Kidney tubule cell (primary cell): Measurements from ENCODE around the gene CNTNAP5.

Experiments used
- DNase-seq: peaks from one replicate; pipeline ENCODE4 v3.0.0-alpha.2; 2018; ENCODE audit warnings: low spot score

CNTNAP5 gene

DNA sequence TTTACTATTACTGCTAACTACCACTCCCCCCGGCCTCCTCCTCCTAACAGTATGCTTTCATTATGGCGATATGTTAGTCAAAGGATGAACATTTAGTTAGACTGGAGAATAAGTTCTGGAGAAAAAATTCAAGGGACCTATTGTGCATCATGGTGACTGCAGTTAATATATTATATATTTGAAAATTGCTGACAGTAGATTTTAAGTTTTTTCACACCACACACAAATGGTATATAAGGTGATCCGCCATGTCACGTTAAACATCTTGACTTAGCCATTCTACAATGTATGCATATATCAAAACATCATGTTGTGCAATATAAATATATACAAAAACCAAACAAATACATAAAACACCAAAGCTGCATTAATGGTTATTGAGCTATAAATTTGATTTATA, 873.7 kb downstream of the CNTNAP5 start:
- no peak for DNase-seq

DNA sequence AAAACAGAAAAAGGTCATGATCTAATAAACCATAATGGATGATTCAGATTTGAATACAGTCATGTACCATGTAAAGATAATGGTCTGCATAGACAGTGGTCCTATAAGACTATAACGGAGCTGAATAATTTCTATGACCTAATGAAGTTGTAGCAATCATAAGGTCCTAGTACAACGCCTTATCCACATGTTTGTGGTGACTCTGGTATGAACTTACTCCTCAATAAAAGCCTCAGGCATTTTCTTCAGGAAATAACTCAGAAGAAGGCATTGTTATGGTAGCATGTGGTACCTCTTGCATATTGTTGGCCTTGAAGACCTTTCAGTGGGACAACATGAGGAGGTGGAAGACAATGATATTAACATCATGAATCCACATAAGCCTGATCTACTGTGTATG, 883.3 kb downstream of the CNTNAP5 start:
- DNase-seq = peak; percentile 29

DNA sequence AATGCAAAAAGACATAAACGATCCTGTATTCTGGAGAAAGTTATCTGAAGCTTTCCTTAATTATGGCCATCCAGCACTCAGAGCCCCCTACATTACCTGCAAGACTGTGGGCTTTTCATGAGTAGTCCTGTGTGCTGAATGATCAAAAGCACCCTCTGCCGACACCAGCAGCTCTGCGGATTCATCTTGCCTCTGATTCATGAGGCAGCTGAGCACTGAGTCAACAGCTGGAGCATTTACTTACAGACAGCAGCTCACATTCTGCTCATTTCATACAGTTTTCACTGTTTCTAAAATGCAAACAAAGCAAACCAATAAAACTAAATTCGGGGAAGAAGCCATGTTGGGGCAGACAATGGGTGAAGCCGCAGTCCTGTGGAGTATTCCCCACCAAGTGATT, 886.5 kb downstream of the CNTNAP5 start:
- DNase-seq = peak; percentile 51

DNA sequence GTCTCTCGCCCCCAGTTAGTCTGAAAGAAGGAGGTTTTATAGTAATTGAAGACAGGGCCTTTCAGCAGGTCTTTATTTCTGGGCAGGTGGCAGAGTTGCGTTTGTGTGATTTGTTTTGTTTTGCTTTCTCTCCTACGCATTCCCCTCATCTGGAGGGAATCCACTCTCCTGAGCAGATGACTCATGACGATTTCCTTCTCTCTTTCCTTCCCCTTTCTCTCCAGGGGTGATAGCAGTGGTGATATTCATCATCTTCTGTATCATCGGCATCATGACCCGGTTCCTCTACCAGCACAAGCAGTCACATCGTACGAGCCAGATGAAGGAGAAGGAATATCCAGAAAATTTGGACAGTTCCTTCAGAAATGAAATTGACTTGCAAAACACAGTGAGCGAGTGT, 888.8 kb downstream of the CNTNAP5 start:
- peak; percentile 43 for DNase-seq

DNA sequence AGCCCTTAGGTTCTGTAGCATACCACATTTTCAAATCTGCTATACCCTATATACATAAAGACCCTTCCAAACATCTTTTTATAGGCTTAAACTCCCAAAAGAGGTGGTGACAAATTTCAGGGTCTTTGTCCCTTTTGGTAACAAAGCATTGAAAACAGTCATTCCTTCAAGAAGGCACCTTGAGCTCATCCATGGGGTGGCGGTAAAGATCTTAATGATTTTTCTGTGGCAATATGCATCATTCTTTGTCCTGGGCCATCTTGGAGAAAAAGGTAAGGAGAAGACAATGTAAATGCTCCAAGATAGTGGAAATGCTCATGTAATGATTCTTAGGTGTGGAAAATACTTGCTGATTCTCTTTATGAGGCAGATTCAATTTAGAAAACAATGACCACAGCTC, 890.5 kb downstream of the CNTNAP5 start:
- DNase-seq = no peak

DNA sequence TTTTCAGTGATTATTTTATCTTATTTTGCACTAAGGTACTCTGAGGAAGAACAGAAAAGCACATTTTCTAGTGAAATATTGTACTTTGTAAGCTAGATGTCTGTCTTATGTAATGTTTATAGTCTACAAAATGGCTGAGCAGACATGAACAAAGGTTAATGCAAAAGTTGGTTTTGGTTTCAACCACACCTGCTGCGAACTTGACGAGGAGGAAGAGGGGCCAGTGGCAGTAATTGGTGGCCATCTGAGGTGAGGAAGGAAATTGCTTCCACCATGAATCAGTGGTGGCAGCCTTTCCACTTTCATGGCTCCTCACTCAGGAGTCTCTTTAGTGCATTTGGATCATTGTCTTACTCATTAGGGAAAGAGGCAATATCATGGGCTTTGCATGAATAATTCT, 894.2 kb downstream of the CNTNAP5 start:
- DNase-seq = no peak

DNA sequence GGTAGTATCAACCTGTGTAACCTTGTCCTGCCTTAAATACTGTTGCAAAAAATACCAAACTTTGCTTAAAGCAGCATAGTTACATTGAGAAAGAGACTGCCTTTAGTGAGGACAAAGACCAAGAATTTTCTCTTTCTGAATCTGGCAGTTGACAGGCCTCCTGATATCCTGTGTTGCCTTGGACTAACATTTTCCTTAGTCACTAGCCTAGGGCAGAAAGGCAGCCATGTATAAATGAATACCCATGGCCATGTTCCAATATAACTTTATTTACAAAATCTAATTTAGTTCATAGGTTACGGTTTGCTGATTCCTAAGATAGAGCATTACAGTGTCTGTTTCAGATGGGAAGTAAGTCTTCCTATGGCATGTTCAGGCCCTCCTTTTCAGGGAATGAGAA, 895.4 kb downstream of the CNTNAP5 start:
- DNase-seq = no peak

DNA sequence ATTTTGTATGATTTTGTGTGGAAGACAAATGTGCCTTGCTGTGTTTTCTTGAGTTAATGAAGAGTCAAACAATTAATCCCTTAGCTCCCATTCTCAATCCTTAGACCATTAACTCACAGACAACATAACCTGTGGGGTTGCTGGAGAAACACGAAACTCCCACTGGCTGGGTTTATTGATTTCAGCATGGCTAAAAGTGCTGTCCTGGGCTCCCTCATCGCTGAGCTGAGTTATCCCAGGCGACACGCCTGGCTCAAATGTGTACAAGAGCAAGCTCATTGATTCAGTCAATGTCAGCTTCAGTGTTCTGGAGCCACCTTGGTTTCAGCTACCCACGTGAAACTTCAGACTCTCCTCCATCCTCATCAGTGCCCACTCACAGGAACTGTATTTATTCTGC, 896.1 kb downstream of the CNTNAP5 start:
- DNase-seq = no peak

DNA sequence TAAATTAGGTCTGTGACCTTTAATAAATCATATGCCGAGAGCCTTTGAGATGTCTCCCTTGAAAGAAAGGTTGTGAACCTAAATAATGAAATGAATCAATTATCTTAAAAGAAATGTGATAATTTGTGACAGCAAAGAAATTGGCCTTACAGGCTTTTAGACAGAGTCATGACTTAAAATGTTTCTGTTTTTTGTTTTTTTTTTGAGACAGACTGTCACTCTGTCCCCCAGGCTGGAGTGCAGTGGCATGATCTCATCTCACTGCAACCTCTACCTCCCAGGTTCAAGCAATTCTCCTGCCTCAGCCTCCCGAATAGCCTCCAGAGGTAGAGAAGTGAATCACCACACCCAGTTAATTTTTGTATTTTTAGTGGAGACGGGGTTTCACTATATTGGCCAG, 898.0 kb downstream of the CNTNAP5 start:
- no peak for DNase-seq

DNA sequence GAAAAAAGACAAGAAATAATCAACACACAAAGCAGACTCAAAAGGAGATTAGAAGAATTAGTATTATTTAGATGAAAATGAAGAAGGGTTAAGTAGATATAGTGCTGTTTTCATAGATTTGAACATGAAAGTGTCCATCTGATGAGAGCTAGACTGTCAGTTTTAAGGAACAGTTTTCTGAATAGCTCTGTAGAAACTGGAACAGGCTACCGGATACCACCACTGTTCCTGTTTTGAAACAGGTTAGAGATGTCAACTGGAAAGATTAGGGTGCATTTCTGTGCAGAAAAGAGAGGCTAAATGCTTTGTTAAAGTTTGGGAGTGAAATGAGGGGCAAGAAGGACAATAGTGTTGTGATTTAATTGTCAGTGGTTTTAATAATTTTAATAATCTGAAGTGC, 908.8 kb downstream of the CNTNAP5 start:
- no peak for DNase-seq

DNA sequence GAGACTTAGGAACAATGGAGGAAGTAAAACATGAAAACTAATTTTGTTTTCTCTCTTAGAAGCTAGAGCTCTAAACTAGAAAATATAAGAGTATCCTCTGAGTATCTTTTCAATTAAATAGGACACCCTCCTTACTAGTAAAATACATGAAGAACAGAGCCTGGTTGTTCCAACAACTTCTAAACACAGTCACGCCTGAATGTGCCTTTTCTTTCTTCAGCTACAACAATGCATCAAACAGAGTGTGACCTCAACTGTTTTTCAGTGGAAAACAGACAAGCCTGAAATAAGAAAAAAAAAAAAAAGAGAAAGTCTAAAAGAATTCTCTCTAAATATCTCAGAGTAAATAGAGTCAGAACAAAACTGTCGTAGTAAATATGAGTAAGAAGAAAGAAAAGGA, 928.8 kb downstream of the CNTNAP5 start:
- no peak for DNase-seq

DNA sequence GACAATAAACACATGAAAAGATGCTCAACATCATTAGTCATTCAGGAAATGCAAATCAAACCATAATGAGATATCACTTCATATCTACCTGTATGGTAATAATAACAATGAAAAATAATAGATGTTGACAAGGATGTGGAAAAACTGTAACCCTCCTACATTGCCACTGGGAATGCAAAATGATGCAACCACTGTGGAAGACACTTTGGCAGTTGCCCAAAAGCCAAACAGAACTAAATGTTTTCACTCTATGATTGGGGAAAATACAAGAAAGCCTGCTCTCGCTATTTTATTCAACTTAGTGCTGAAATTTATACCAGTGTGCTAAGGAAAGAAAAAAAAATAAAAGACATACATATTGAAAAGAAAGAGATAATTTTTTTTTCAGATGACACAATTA, 934.5 kb downstream of the CNTNAP5 start:
- no peak for DNase-seq

DNA sequence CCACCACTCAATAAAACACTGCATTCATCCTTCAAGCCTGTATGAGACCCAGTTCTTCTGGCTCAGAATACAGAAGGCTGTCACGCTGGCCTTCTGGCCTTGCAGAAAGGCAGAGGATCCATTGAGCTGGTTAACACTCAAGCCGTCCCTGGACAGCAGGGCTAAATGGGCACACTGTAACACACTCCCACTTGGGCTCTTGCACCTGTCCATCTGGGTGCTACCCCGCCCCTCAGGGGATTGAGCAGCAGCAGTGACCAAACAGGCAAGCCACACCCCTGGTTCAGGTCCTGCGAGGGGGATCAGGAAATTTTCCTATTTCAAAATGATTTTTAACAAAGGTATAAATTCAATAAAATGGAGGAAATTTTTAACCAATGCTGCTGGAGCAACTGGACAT, 936.0 kb downstream of the CNTNAP5 start:
- no peak for DNase-seq
